ENCODE results near the gene PCID2.
"Not testable (repeated sequence)": the region's sequence is repeated elsewhere in the genome, so short reads cannot be mapped to it uniquely, and the experiment has no call there.

PCID2 gene

GRCh38 chr13:113169277-113170272 is 38.9 kb downstream of the PCID2 start:
- Mint-ChIP-seq H3K27me3 (no peaks in the 10 kb centered on the region), H3K27ac (no peak overlapping the region), H3K9me3 (peaks cover 7% of the 10 kb centered on the region), H3K4me1 (ENCODE audit: low read depth) (peaks cover 16% of the 10 kb centered on the region), H3K4me3 (no peak overlapping the region), H3K36me3 (ENCODE audit: low read depth) (peaks cover 43% of the 10 kb centered on the region)

- Mint-ChIP-seq H3K4me3 (no peak overlapping the region), H3K27me3 (peaks cover 3% of the 10 kb centered on the region), H3K4me1 (ENCODE audit: low read depth) (peaks cover 21% of the 10 kb centered on the region), H3K9me3 (peaks cover 7% of the 10 kb centered on the region), H3K27ac (no peak overlapping the region), H3K36me3 (ENCODE audit: low read depth) (peaks cover 38% of the 10 kb centered on the region)
Measured at GRCh38 chr13:113168211-113168610, 40.3 kb downstream of the PCID2 start.

- no peak overlapping the region for H3K27ac Mint-ChIP-seq
- peaks cover 38% of the 10 kb centered on the region for H3K36me3 Mint-ChIP-seq (ENCODE audit: low read depth)
- H3K27me3 Mint-ChIP-seq: peaks cover 3% of the 10 kb centered on the region
- peaks cover 7% of the 10 kb centered on the region for H3K9me3 Mint-ChIP-seq
- H3K4me3 Mint-ChIP-seq: no peak overlapping the region
- H3K4me1 Mint-ChIP-seq (ENCODE audit: low read depth): peaks cover 24% of the 10 kb centered on the region
Measured at GRCh38 chr13:113167575-113167974, 40.9 kb downstream of the PCID2 start.

- Mint-ChIP-seq H3K36me3 (ENCODE audit: low read depth) (peaks cover 35% of the 10 kb centered on the region), H3K27ac (no peak overlapping the region), H3K4me1 (ENCODE audit: low read depth) (peaks cover 24% of the 10 kb centered on the region), H3K9me3 (peaks cover 7% of the 10 kb centered on the region), H3K27me3 (peaks cover 3% of the 10 kb centered on the region), H3K4me3 (no peak overlapping the region)
Measured at GRCh38 chr13:113167155-113167554, 41.3 kb downstream of the PCID2 start.

- H3K36me3 Mint-ChIP-seq (ENCODE audit: low read depth): peaks cover 32% of the 10 kb centered on the region
- H3K27ac Mint-ChIP-seq: no peak overlapping the region
- H3K4me1 Mint-ChIP-seq (ENCODE audit: low read depth): peaks cover 24% of the 10 kb centered on the region
- H3K4me3 Mint-ChIP-seq: no peak overlapping the region
- peaks cover 3% of the 10 kb centered on the region for H3K27me3 Mint-ChIP-seq
- peaks cover 7% of the 10 kb centered on the region for H3K9me3 Mint-ChIP-seq
Measured at GRCh38 chr13:113166681-113167080, 41.8 kb downstream of the PCID2 start.

GRCh38 chr13:113166266-113166665 is 42.2 kb downstream of the PCID2 start:
- H3K9me3 Mint-ChIP-seq: peaks cover 7% of the 10 kb centered on the region
- H3K4me3 Mint-ChIP-seq: no peak overlapping the region
- H3K27me3 Mint-ChIP-seq: peaks cover 3% of the 10 kb centered on the region
- peaks cover 28% of the 10 kb centered on the region for H3K36me3 Mint-ChIP-seq (ENCODE audit: low read depth)
- H3K4me1 Mint-ChIP-seq (ENCODE audit: low read depth): peaks cover 26% of the 10 kb centered on the region
- H3K27ac Mint-ChIP-seq: no peak overlapping the region

GRCh38 chr13:113164492-113164891 is 44.0 kb downstream of the PCID2 start:
- H3K27ac Mint-ChIP-seq: no peak overlapping the region

GRCh38 chr13:113162783-113163685 is 45.4 kb downstream of the PCID2 start:
- Mint-ChIP-seq H3K27ac (no peak overlapping the region), H3K9me3 (peaks cover 4% of the 10 kb centered on the region)

More at GRCh38 chr13:113164492-113164891, 44.0 kb downstream of the PCID2 start:
- Mint-ChIP-seq H3K9me3 (peaks cover 7% of the 10 kb centered on the region), H3K4me3 (no peak overlapping the region), H3K4me1 (ENCODE audit: low read depth) (peaks cover 29% of the 10 kb centered on the region), H3K27me3 (peaks cover 3% of the 10 kb centered on the region), H3K36me3 (ENCODE audit: low read depth) (peaks cover 22% of the 10 kb centered on the region)

GRCh38 chr13:113161975-113162374 is 46.5 kb downstream of the PCID2 start:
- not testable (repeated sequence) for H3K9me3 Mint-ChIP-seq; H3K36me3 Mint-ChIP-seq (ENCODE audit: low read depth); H3K27ac Mint-ChIP-seq; H3K4me3 Mint-ChIP-seq; H3K27me3 Mint-ChIP-seq
- peaks cover 29% of the 10 kb centered on the region for H3K4me1 Mint-ChIP-seq (ENCODE audit: low read depth)

More at GRCh38 chr13:113162783-113163685, 45.4 kb downstream of the PCID2 start:
- no peak overlapping the region for H3K4me3 Mint-ChIP-seq
- H3K27me3 Mint-ChIP-seq: peaks cover 3% of the 10 kb centered on the region
- peaks cover 9% of the 10 kb centered on the region for H3K36me3 Mint-ChIP-seq (ENCODE audit: low read depth)
- H3K4me1 Mint-ChIP-seq (ENCODE audit: low read depth): peaks cover 29% of the 10 kb centered on the region

- Mint-ChIP-seq H3K27ac (peak overlapping the region; percentile 74), H3K4me3 (peak overlapping the region; percentile 54), H3K9me3 (no peaks in the 10 kb centered on the region), H3K27me3 (peaks cover 3% of the 10 kb centered on the region), H3K36me3 (ENCODE audit: low read depth) (no peaks in the 10 kb centered on the region), H3K4me1 (ENCODE audit: low read depth) (peaks cover 26% of the 10 kb centered on the region)
Measured at GRCh38 chr13:113161433-113161832, 47.0 kb downstream of the PCID2 start.

GRCh38 chr13:113160983-113161382 is 47.5 kb downstream of the PCID2 start:
- Mint-ChIP-seq H3K36me3 (ENCODE audit: low read depth) (no peaks in the 10 kb centered on the region), H3K27ac (peak overlapping the region; percentile 74), H3K27me3 (peaks cover 3% of the 10 kb centered on the region), H3K4me1 (ENCODE audit: low read depth) (peaks cover 21% of the 10 kb centered on the region), H3K9me3 (no peaks in the 10 kb centered on the region), H3K4me3 (peak overlapping the region; percentile 54)

- Mint-ChIP-seq H3K9me3 (peaks cover 10% of the 10 kb centered on the region), H3K4me1 (ENCODE audit: low read depth) (peaks cover 20% of the 10 kb centered on the region), H3K4me3 (no peak overlapping the region), H3K27me3 (peaks cover 3% of the 10 kb centered on the region), H3K36me3 (ENCODE audit: low read depth) (no peaks in the 10 kb centered on the region), H3K27ac (no peak overlapping the region)
Measured at GRCh38 chr13:113159701-113160100, 48.8 kb downstream of the PCID2 start.

- no peak overlapping the region for H3K27ac Mint-ChIP-seq
- peaks cover 10% of the 10 kb centered on the region for H3K9me3 Mint-ChIP-seq
- H3K4me1 Mint-ChIP-seq (ENCODE audit: low read depth): peaks cover 20% of the 10 kb centered on the region
- H3K36me3 Mint-ChIP-seq (ENCODE audit: low read depth): no peaks in the 10 kb centered on the region
- peaks cover 3% of the 10 kb centered on the region for H3K27me3 Mint-ChIP-seq
- H3K4me3 Mint-ChIP-seq: no peak overlapping the region
Measured at GRCh38 chr13:113158946-113159345, 49.5 kb downstream of the PCID2 start.

GRCh38 chr13:113157929-113158747 is 50.3 kb downstream of the PCID2 start, which contains the start of gene PROZ:
Gene PROZ, plus strand, starts transcription at chr13:113158648. Its CDS starts 13 bp downstream, at chr13:113158661.
- Mint-ChIP-seq H3K27me3 (no peaks in the 10 kb centered on the region), H3K27ac (no peak within 1 kb of the TSS), H3K9me3 (peaks cover 10% of the 10 kb centered on the region), H3K4me3 (no peak within 1 kb of the TSS), H3K4me1 (ENCODE audit: low read depth) (peaks cover 20% of the 10 kb centered on the region), H3K36me3 (ENCODE audit: low read depth) (no peaks in the 10 kb centered on the region)

All from stimulated activated naive CD8-positive, alpha-beta T cell treated with anti-CD3 and anti-CD28 coated beads, Interleukin-15, Interleukin-2, amounts not matched to agents 100 ng/mL and 50 ng/mL, for 24 hours (primary cell).